HG03571 (cell line): ENCODE results near the gene SHD.
"Not testable (repeated sequence)": the region's sequence is repeated elsewhere in the genome, so short reads cannot be mapped to it uniquely, and the experiment has no call there.

ENCODE experiments used
- ATAC-seq: cut with Tn5 transposase; IDR thresholded peaks from one replicate; pipeline ENCODE4 v1.9.1; 2021; ENCODE audit not compliant: unreplicated experiment

SHD gene

GRCh38 chr19:4266253-4267000, 12.6 kb upstream of the SHD start:
- no peak for ATAC-seq

- no peak for ATAC-seq
Observed at GRCh38 chr19:4267101-4267900, 11.8 kb upstream of the SHD start.

- ATAC-seq = no peak
Observed at GRCh38 chr19:4267901-4268815, 10.9 kb upstream of the SHD start.

- ATAC-seq = no peak
Observed at GRCh38 chr19:4268816-4269430, 10.1 kb upstream of the SHD start.

GRCh38 chr19:4272894-4273293, 6.2 kb upstream of the SHD start:
- ATAC-seq = no peak

- not testable (repeated sequence) for ATAC-seq
Observed at GRCh38 chr19:4274321-4274686, 4.8 kb upstream of the SHD start.

- ATAC-seq = no peak
Observed at GRCh38 chr19:4277191-4277696, 1.8 kb upstream of the SHD start.

GRCh38 chr19:4278010-4278409, 1.1 kb upstream of the SHD start:
- no peak for ATAC-seq

GRCh38 chr19:4279267-4279529, 132 bp downstream of the SHD start:
- no peak for ATAC-seq

- no peak for ATAC-seq
Observed at GRCh38 chr19:4279530-4280422, 710 bp downstream of the SHD start.

GRCh38 chr19:4284176-4284958, 5.3 kb downstream of the SHD start:
- no peak for ATAC-seq

- no peak for ATAC-seq
Observed at GRCh38 chr19:4284974-4285373, 5.9 kb downstream of the SHD start.

- not testable (repeated sequence) for ATAC-seq
Observed at GRCh38 chr19:4286141-4286540, 7.1 kb downstream of the SHD start.

- no peak for ATAC-seq
Observed at GRCh38 chr19:4288091-4288777, 9.2 kb downstream of the SHD start.

GRCh38 chr19:4291184-4291732, 12.2 kb downstream of the SHD start:
- no peak for ATAC-seq

GRCh38 chr19:4292515-4292914, 13.4 kb downstream of the SHD start:
- ATAC-seq = no peak

GRCh38 chr19:4294389-4294788, 15.3 kb downstream of the SHD start:
- ATAC-seq = no peak
